ENCODE results near the gene NLRP9. TPM values are rescaled to one million over a fixed set of nuclear protein-coding genes. Genes with fewer than 3 reads are reported as not detected.
"Not testable (repeated sequence)": the region's sequence is repeated elsewhere in the genome, so short reads cannot be mapped to it uniquely, and the experiment has no call there.

The NLRP9 gene
- total and polyA plus RNA-seq, 2 of the 13 experiments (the other 11 are each of a cell fraction or from before 2014, with no cell fraction given): not detected

DNA sequence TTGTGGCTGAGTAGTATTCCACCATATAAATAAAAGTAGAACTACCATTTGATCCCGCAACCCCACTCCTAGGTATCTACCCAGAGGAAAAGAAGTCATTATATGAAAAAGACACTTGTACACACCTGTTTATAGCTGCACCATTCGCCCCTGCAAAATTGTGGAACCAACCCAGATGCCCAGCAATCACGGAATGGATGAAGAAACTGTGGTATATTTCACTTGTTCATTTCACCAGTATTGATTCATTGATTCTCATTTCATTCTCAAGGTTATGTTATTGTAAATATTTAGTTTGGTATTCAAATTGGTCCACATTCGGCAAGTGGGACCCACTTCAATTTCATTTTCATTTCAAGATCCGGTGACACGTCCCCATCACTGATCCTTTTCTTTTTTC, 12.5 kb upstream of the NLRP9 start:
- H2AFZ ChIP-seq (ENCODE audit: low read length): no peak overlapping the region
- in situ Hi-C loops (cut with HindIII; ENCODE audit: extremely low pct_ligation_motif_present, low pct_unique_long_range_greater_than_20kb): no loop called here
- no peak overlapping the region for H3K4me2 ChIP-seq (ENCODE audit: low read depth, low read length)
- H3K4me3 ChIP-seq (replicated peaks in 1 of 3; ENCODE audit: insufficient read depth in 1 of 3, low read depth in 2 of 3, low read length in 3 of 3): no peak overlapping the region
- H3K9ac ChIP-seq (ENCODE audit: insufficient read depth, low read depth, low read length): no peak overlapping the region
- CTCF ChIA-PET (ENCODE audit: low intra/inter-chr PET ratio, low total read pairs): no interaction called here
- H3K9me3 ChIP-seq (ENCODE audit: low read length): no peaks in the 10 kb centered on the region
- no peaks in the 10 kb centered on the region for H4K20me1 ChIP-seq (ENCODE audit: insufficient read depth, low read length)
- H3K27me3 ChIP-seq (ENCODE audit: control insufficient read depth in 1 of 2, insufficient read depth in 2 of 2, low read length in 2 of 2): peaks cover 0 to 14% of the 10 kb centered on the region in 2 experiments; a peak in 1 of 5 replicates
- POLR2A ChIA-PET: no interaction called here
- no peaks in the 10 kb centered on the region for H3K36me3 ChIP-seq (replicated peaks in 1 of 2; ENCODE audit: control insufficient read depth in 1 of 2, insufficient read depth in 2 of 2, low read length in 2 of 2)
- no peaks in the 10 kb centered on the region for H3K79me2 ChIP-seq (ENCODE audit: insufficient read depth, low read length)
- WGBS (ENCODE audit: low lambda C conversion rate): 28% methylated on average over 6 of the region's 6 CpGs
- no peak for TF ChIP-seq YY1 (IDR thresholded peaks at IDR 0.05; ENCODE audit: insufficient read depth, insufficient replicate concordance, low read depth, low read length)
- no peak for TF ChIP-seq ARHGAP35 (CRISPR knock-in tag; IDR thresholded peaks at IDR 0.05; ENCODE audit: borderline replicate concordance)
- no peak for TF ChIP-seq ZNF224 (CRISPR knock-in tag; IDR thresholded peaks at IDR 0.05)
- TF ChIP-seq, protein P1, sequence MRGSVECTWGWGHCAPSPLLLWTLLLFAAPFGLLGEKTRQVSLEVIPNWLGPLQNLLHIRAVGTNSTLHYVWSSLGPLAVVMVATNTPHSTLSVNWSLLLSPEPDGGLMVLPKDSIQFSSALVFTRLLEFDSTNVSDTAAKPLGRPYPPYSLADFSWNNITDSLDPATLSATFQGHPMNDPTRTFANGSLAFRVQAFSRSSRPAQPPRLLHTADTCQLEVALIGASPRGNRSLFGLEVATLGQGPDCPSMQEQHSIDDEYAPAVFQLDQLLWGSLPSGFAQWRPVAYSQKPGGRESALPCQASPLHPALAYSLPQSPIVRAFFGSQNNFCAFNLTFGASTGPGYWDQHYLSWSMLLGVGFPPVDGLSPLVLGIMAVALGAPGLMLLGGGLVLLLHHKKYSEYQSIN (CRISPR knock-in tag; IDR thresholded peaks at IDR 0.05; ENCODE audit: borderline replicate concordance): no peak
- TF ChIP-seq EZH2 (conservative IDR thresholded peaks at IDR 0.05; ENCODE audit: low read depth, low read length): no peak
- no peak for TF ChIP-seq ARNT2 (CRISPR knock-in tag; IDR thresholded peaks at IDR 0.05; ENCODE audit: low read depth)
- TF ChIP-seq NR1H2 (CRISPR knock-in tag; IDR thresholded peaks at IDR 0.05; ENCODE audit: borderline replicate concordance, low read depth): no peak
- TF ChIP-seq, protein P2, sequence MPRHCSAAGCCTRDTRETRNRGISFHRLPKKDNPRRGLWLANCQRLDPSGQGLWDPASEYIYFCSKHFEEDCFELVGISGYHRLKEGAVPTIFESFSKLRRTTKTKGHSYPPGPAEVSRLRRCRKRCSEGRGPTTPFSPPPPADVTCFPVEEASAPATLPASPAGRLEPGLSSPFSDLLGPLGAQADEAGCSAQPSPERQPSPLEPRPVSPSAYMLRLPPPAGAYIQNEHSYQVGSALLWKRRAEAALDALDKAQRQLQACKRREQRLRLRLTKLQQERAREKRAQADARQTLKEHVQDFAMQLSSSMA (CRISPR knock-in tag; IDR thresholded peaks at IDR 0.05): no peak
- TF ChIP-seq ZNF484 (CRISPR knock-in tag; IDR thresholded peaks at IDR 0.05; ENCODE audit: borderline replicate concordance, low read depth): no peak
- TF ChIP-seq CENPT (CRISPR knock-in tag; IDR thresholded peaks at IDR 0.05; ENCODE audit: low read depth): no peak
- TF ChIP-seq ZMYM4 (CRISPR knock-in tag; IDR thresholded peaks at IDR 0.05): no peak
- TF ChIP-seq CCAR2 (optimal IDR thresholded peaks at IDR 0.05; ENCODE audit: low read depth, low read length): no peak
- TF ChIP-seq, protein P3, sequence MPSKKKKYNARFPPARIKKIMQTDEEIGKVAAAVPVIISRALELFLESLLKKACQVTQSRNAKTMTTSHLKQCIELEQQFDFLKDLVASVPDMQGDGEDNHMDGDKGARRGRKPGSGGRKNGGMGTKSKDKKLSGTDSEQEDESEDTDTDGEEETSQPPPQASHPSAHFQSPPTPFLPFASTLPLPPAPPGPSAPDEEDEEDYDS (CRISPR knock-in tag; IDR thresholded peaks at IDR 0.05): no peak
- no peak for TF ChIP-seq ARID2 (CRISPR knock-in tag; IDR thresholded peaks at IDR 0.05; ENCODE audit: borderline replicate concordance)
- no peak for TF ChIP-seq ZNF891 (CRISPR knock-in tag; IDR thresholded peaks at IDR 0.05)
- no peak for TF ChIP-seq ZFP36L2 (CRISPR knock-in tag; IDR thresholded peaks at IDR 0.05)
- TF ChIP-seq MBNL3 (CRISPR knock-in tag; conservative IDR thresholded peaks at IDR 0.05): no peak
- TF ChIP-seq TOPORS (CRISPR knock-in tag; IDR thresholded peaks at IDR 0.05): no peak
- TF ChIP-seq ZNF24 (IDR thresholded peaks at IDR 0.05): no peak
- no peak for TF ChIP-seq SMAD3 (CRISPR knock-in tag; IDR thresholded peaks at IDR 0.05)
- BruUV-seq (replicated peaks): no TSS peak
- H3K27ac ChIP-seq (ENCODE audit: extremely low read length, insufficient read depth, low read length): no peak overlapping the region
- DNase-seq (ENCODE audit: low spot score) (no peak), FAIRE-seq (no peak), ATAC-seq (no peak)
- intact Hi-C loops (cut with micrococcal nuclease; ENCODE audit: unreplicated experiment): no loop called here
- H3K4me1 ChIP-seq (ENCODE audit: insufficient read depth, low read length): no peaks in the 10 kb centered on the region

DNA sequence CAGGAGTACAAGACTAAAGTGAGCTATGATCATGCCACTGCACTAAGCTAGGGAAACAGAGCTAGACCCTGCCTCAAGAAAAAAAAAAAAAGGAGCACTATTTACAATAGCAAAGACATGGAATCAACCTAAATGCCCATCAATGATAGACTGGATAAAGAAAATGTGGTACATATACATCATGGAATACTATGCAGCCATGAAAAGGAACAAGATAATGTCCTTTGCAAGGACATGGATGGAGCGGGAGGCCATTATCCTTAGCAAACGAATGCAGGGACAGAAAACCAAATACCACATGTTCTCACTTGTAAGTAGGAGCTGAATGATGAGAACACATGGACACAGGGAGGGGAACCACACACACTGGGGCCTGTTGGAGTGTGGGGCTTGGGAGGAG, 7.8 kb downstream of the NLRP9 start:
- H2AFZ ChIP-seq (ENCODE audit: low read length); H4K20me1 ChIP-seq (ENCODE audit: insufficient read depth, low read length); DNase-seq (ENCODE audit: low spot score); intact Hi-C loops (cut with micrococcal nuclease; ENCODE audit: unreplicated experiment); H3K4me2 ChIP-seq (ENCODE audit: low read depth, low read length); H3K36me3 ChIP-seq (replicated peaks in 1 of 2; ENCODE audit: control insufficient read depth in 1 of 2, insufficient read depth in 2 of 2, low read length in 2 of 2); CTCF ChIA-PET (ENCODE audit: low intra/inter-chr PET ratio, low total read pairs); POLR2A ChIA-PET; FAIRE-seq; H3K27ac ChIP-seq (ENCODE audit: extremely low read length, insufficient read depth, low read length); BruUV-seq (replicated peaks); H3K4me3 ChIP-seq (replicated peaks in 1 of 3; ENCODE audit: insufficient read depth in 1 of 3, low read depth in 2 of 3, low read length in 3 of 3); H3K9ac ChIP-seq (ENCODE audit: insufficient read depth, low read depth, low read length); H3K79me2 ChIP-seq (ENCODE audit: insufficient read depth, low read length); H3K4me1 ChIP-seq (ENCODE audit: insufficient read depth, low read length); in situ Hi-C loops (cut with HindIII; ENCODE audit: extremely low pct_ligation_motif_present, low pct_unique_long_range_greater_than_20kb); ATAC-seq; H3K9me3 ChIP-seq (ENCODE audit: low read length); H3K27me3 ChIP-seq (ENCODE audit: control insufficient read depth in 1 of 2, insufficient read depth in 2 of 2, low read length in 2 of 2): not testable (repeated sequence)
- WGBS (ENCODE audit: low lambda C conversion rate): 26% methylated on average over 2 of the region's 2 CpGs
